ENCODE measurements around the gene LRRC8C. TPM values are rescaled to one million over a fixed set of nuclear protein-coding genes. Genes with fewer than 3 reads are reported as not detected.

The LRRC8C gene
- total and polyA plus RNA-seq, 2 of the 8 experiments (the other 6 are each of a cell fraction or from before 2014, with no cell fraction given), result 1.1 to 2.1 TPM

GRCh38 chr1:89670711-89671110 is 37.8 kb downstream of the LRRC8C start:
- H3K14ac ChIP-seq (ENCODE audit: insufficient read length), result no peak overlapping the region
- no peak overlapping the region for H2BK20ac ChIP-seq (ENCODE audit: low read length)
- H4K20me1 ChIP-seq (replicated peaks in 1 of 2; ENCODE audit: control insufficient read depth in 1 of 2, insufficient read depth in 2 of 2, low read length in 2 of 2), result peaks cover 0 to 2% of the 10 kb centered on the region in 2 experiments
- H3K4ac ChIP-seq (replicated peaks; ENCODE audit: insufficient read length, low read depth, low read length), result no peak overlapping the region
- no peak overlapping the region for H2BK12ac ChIP-seq (ENCODE audit: low read depth, low read length)
- no peak overlapping the region for H3K4me2 ChIP-seq (ENCODE audit: insufficient read depth in 1 of 2, low read depth in 2 of 2, low read length in 2 of 2)
- FAIRE-seq, result no peak
- no peak overlapping the region for H3K4me3 ChIP-seq (ENCODE audit: extremely low read depth in 1 of 4, insufficient read depth in 2 of 4, low read depth in 3 of 4, low read length in 4 of 4)
- no peak overlapping the region for H4K5ac ChIP-seq (ENCODE audit: insufficient read length, low read depth, low read length)
- no peak overlapping the region for H4K91ac ChIP-seq (replicated peaks; ENCODE audit: insufficient read length, low read length)
- POLR2A ChIA-PET (ENCODE audit: partially characterized antibody), result interaction anchor here (1.2 kb wide), 1 partner anchor 10 kb away, joined by 3 read pairs; no protein-coding TSS in a partner anchor
- no peak overlapping the region for H2BK15ac ChIP-seq (ENCODE audit: low read length)
- no peaks in the 10 kb centered on the region for H3K9me3 ChIP-seq (ENCODE audit: insufficient read depth in 2 of 2, low read depth in 1 of 2, low read length in 1 of 2)
- H3K18ac ChIP-seq (ENCODE audit: extremely low read depth, low read length), result no peak overlapping the region
- no peaks in the 10 kb centered on the region for H3K36me3 ChIP-seq (ENCODE audit: control insufficient read depth in 2 of 4, insufficient read depth in 4 of 4, low read length in 3 of 4)
- no peaks in the 10 kb centered on the region for H3K4me1 ChIP-seq (replicated peaks in 1 of 4; ENCODE audit: control insufficient read depth in 3 of 4, insufficient read depth in 4 of 4, low read length in 3 of 4)
- no peak overlapping the region for H2BK120ac ChIP-seq (replicated peaks; ENCODE audit: low read depth, low read length)
- no peak overlapping the region for H2AFZ ChIP-seq (ENCODE audit: low read length)
- no peak overlapping the region for H3K27ac ChIP-seq (ENCODE audit: low read depth, low read length)
- no peak overlapping the region for H3K23ac ChIP-seq (ENCODE audit: insufficient read length)
- H3K79me2 ChIP-seq (ENCODE audit: control insufficient read depth in 1 of 2, insufficient read depth in 2 of 2, low read length in 2 of 2), result no peaks in the 10 kb centered on the region
- no peak for DNase-seq (ENCODE audit: low read depth in 1 of 2, low spot score in 2 of 2)
- H3K23me2 ChIP-seq (ENCODE audit: low read depth, low read length), result no peaks in the 10 kb centered on the region
- CTCF ChIA-PET (ENCODE audit: partially characterized antibody), result interaction anchor here (0.8 to 1.8 kb wide), 5 partner anchors 9 to 375 kb away, joined by 3 read pairs; no protein-coding TSS in a partner anchor
- no peak overlapping the region for H4K8ac ChIP-seq (ENCODE audit: extremely low read depth, insufficient read depth, low read length)
- H2AK5ac ChIP-seq (ENCODE audit: low read depth, low read length), result no peak overlapping the region
- H2BK5ac ChIP-seq (ENCODE audit: low read depth, low read length), result no peak overlapping the region
- no peaks in the 10 kb centered on the region for H3K79me1 ChIP-seq (ENCODE audit: low read depth, low read length)
- no peaks in the 10 kb centered on the region for H3K27me3 ChIP-seq (replicated peaks in 1 of 4; ENCODE audit: control insufficient read depth in 3 of 4, extremely low read depth in 1 of 4, insufficient read depth in 3 of 4, low read length in 3 of 4)
- H3K9ac ChIP-seq (replicated peaks in 1 of 4; ENCODE audit: extremely low read depth in 1 of 4, low read depth in 3 of 4, low read length in 3 of 4), result no peak overlapping the region
- H3K56ac ChIP-seq (replicated peaks; ENCODE audit: insufficient read length, low read depth, low read length), result no peak overlapping the region
- TF ChIP-seq RAD21 (IDR thresholded peaks at IDR 0.05 in 1 of 2, conservative IDR thresholded peaks at IDR 0.05 in 1 of 2; ENCODE audit: low read depth in 2 of 2, low read length in 2 of 2), result no peak
- no peak for TF ChIP-seq CBX5 (IDR thresholded peaks at IDR 0.05; ENCODE audit: low read depth, low read length)
- TF ChIP-seq RXRA (IDR thresholded peaks at IDR 0.05; ENCODE audit: insufficient read depth, low read depth, low read length), result no peak
- no peak for TF ChIP-seq CHD1 (IDR thresholded peaks at IDR 0.05; ENCODE audit: low read depth, low read length)
- no peak for TF ChIP-seq GTF2F1 (IDR thresholded peaks at IDR 0.05; ENCODE audit: borderline replicate concordance, low read depth, low read length)
- TF ChIP-seq NRF1 (IDR thresholded peaks at IDR 0.05; ENCODE audit: low read depth, low read length), result no peak
- TF ChIP-seq MAFK (IDR thresholded peaks at IDR 0.05; ENCODE audit: low read depth, low read length), result no peak
- TF ChIP-seq JUND (IDR thresholded peaks at IDR 0.05; ENCODE audit: low read length), result no peak

Data from H1 (cell line).